Body of pancreas (tissue), 4 donors: ENCODE results near the gene PTPRT. TPM values are rescaled to one million over a fixed set of nuclear protein-coding genes. Genes with fewer than 3 reads are reported as not detected.

Experiments used
- ATAC-seq: fragments of 150-250 bp; one replicate; pipeline ENCODE4 v1.9.1; 2016
- DNase-seq, 4 donors: peaks; one replicate each; pipeline ENCODE4 v3.0.0-alpha.2; 2019
- H3K27ac ChIP-seq, 4 donors: fragments of 200-600 bp; sonication (generic); 1 replicate in 3 of 4; 2 replicates in 1 of 4; pipeline versions ENCODE4 v1.5.1 to v1.6.1; 2016 to 2019; ENCODE audit warnings: mild to moderate bottlenecking in 1 of 4, mixed read lengths in 1 of 4, moderate library complexity in 1 of 4
- H3K27me3 ChIP-seq, 2 donors: fragments of 200-600 bp; sonication (generic); one replicate each; pipeline ENCODE4 v1.6.0; 2016; ENCODE audit warnings: mild to moderate bottlenecking in 1 of 2
- H3K36me3 ChIP-seq, 2 donors: fragments of 200-600 bp; sonication (generic); replicated peaks in 1 of 2; 2 replicates each; pipeline ENCODE4 v1.5.1; 2016; ENCODE audit warnings: low read depth in 2 of 2; ENCODE audit not compliant: insufficient read depth in 1 of 2
- H3K4me1 ChIP-seq: fragments of 200-600 bp; sonication (generic); one replicate; pipeline ENCODE4 v1.6.0; 2016
- H3K4me3 ChIP-seq, 2 donors: fragments of 200-600 bp; sonication (generic); 1 replicate in 1 of 2; 2 replicates in 1 of 2; pipeline ENCODE4 v1.5.1; 2016 to 2019
- H3K9me3 ChIP-seq, 3 donors: fragments of 200-600 bp; sonication (generic); 1 replicate in 2 of 3; 2 replicates in 1 of 3; pipeline ENCODE4 v1.5.1; 2016
- POLR2A ChIP-seq, 3 donors: fragments of 450-650 bp; IDR thresholded peaks; one replicate each; pipeline ENCODE4 v1.6.1; 2016; ENCODE audit warnings: antibody characterized with exemption in 3 of 3, mild to moderate bottlenecking in 2 of 3
- WGBS, 2 donors: methylation state at CpG; one replicate each; pipeline ENCODE4 v1.1.5; 2017; 5-methylcytosine and 5-hydroxymethylcytosine counted together
- intact Hi-C: fragments of 100-400 bp; cut with DNase I; formaldehyde crosslinking; loops from one replicate; pipeline ENCODE4 v1.15.1; 2023
- total RNA-seq, 2 donors: library from RNA; depleted of rRNA; stranded (reverse); fragments of >200 nt; gene quantifications; one replicate each; pipeline ENCODE4 v1.1.0, GENCODE V29; 2016
- TF ChIP-seq, protein P1 (sequence below), 7 experiments: fragments of 450-650 bp in 4 of 7; fragments of 200-600 bp in 3 of 7; sonication (generic) in 3 of 7; IDR thresholded peaks; one replicate each; pipeline ENCODE4 v1.5.1; 2016 to 2019; ENCODE audit warnings: antibody characterized with exemption in 7 of 7

Gene PTPRT
- total RNA-seq, 2 donors from 2014 or later, result 0.33 to 1.0 TPM

- WGBS, 2 donors, result 82 to 88% methylated on average over 8 of the region's 8 CpGs
- Histone ChIP-seq H3K4me3 (no peak overlapping the region), H3K36me3 (no peaks in the 10 kb centered on the region), H3K27me3 (no peaks in the 10 kb centered on the region), H3K9me3 (no peaks in the 10 kb centered on the region), H3K27ac (no peak overlapping the region), H3K4me1 (no peaks in the 10 kb centered on the region)
- TF ChIP-seq, protein P1, sequence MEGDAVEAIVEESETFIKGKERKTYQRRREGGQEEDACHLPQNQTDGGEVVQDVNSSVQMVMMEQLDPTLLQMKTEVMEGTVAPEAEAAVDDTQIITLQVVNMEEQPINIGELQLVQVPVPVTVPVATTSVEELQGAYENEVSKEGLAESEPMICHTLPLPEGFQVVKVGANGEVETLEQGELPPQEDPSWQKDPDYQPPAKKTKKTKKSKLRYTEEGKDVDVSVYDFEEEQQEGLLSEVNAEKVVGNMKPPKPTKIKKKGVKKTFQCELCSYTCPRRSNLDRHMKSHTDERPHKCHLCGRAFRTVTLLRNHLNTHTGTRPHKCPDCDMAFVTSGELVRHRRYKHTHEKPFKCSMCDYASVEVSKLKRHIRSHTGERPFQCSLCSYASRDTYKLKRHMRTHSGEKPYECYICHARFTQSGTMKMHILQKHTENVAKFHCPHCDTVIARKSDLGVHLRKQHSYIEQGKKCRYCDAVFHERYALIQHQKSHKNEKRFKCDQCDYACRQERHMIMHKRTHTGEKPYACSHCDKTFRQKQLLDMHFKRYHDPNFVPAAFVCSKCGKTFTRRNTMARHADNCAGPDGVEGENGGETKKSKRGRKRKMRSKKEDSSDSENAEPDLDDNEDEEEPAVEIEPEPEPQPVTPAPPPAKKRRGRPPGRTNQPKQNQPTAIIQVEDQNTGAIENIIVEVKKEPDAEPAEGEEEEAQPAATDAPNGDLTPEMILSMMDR (IDR thresholded peaks at IDR 0.05), result no peak
- no peak for TF ChIP-seq POLR2A (IDR thresholded peaks at IDR 0.05)
- intact Hi-C loops, result no loop called here
- DNase-seq (no peak), ATAC-seq (no peak)
Observed at GRCh38 chr20:43029176-43029575, 160.5 kb downstream of the PTPRT start.

GRCh38 chr20:43028470-43028869, 161.2 kb downstream of the PTPRT start:
- no peaks in the 10 kb centered on the region for H3K4me1 ChIP-seq
- intact Hi-C loops, result no loop called here
- no peaks in the 10 kb centered on the region for H3K27me3 ChIP-seq
- 65 to 68% methylated on average over 3 of the region's 3 CpGs for WGBS, 2 donors
- H3K36me3 ChIP-seq, result no peaks in the 10 kb centered on the region
- ATAC-seq, result no peak
- TF ChIP-seq, protein P1 (IDR thresholded peaks at IDR 0.05), result no peak
- TF ChIP-seq POLR2A (IDR thresholded peaks at IDR 0.05), result no peak
- no peaks in the 10 kb centered on the region for H3K9me3 ChIP-seq
- no peak overlapping the region for H3K27ac ChIP-seq
- no peak for DNase-seq
- no peak overlapping the region for H3K4me3 ChIP-seq

DNA sequence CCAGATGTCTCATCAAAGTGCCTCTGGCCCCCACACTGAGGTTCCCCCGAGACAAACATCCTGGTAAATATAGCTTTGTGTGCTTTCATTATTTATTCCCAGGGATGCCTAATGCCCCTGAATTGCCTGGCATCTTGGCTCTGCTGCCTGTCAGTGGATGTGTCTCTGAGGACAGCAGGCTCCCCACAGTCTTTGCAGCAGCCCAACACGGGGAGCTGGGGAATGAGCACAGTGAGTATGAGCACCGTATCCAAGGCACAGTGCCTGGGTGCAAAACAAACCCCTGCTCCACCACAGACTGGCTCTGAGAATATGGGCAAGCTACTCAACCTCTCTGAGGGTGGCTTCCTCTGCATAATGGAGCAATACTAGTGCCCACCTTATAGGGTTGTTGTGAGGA, 165.9 kb downstream of the PTPRT start:
- ATAC-seq (no peak), DNase-seq (no peak)
- intact Hi-C loops, result no loop called here
- H3K27ac ChIP-seq, result no peak overlapping the region
- H3K36me3 ChIP-seq, result no peaks in the 10 kb centered on the region
- TF ChIP-seq POLR2A (IDR thresholded peaks at IDR 0.05), result no peak
- TF ChIP-seq, protein P1 (IDR thresholded peaks at IDR 0.05), result no peak
- no peak overlapping the region for H3K4me3 ChIP-seq
- 18 to 40% methylated on average over 2 to 3 of the region's 3 CpGs for WGBS, 2 donors
- no peaks in the 10 kb centered on the region for H3K27me3 ChIP-seq
- no peaks in the 10 kb centered on the region for H3K9me3 ChIP-seq
- no peaks in the 10 kb centered on the region for H3K4me1 ChIP-seq

- no peaks in the 10 kb centered on the region for H3K9me3 ChIP-seq
- no peak overlapping the region for H3K27ac ChIP-seq
- no peaks in the 10 kb centered on the region for H3K27me3 ChIP-seq
- H3K4me1 ChIP-seq, result no peaks in the 10 kb centered on the region
- no peaks in the 10 kb centered on the region for H3K36me3 ChIP-seq
- intact Hi-C loops, result no loop called here
- WGBS, 2 donors, result 81 to 83% methylated on average over 1 of the region's 1 CpG
- no peak for TF ChIP-seq POLR2A (IDR thresholded peaks at IDR 0.05)
- TF ChIP-seq, protein P1 (IDR thresholded peaks at IDR 0.05), result no peak
- DNase-seq, result no peak
- ATAC-seq, result no peak
- H3K4me3 ChIP-seq, result no peak overlapping the region
Observed at GRCh38 chr20:43022568-43022967, 167.1 kb downstream of the PTPRT start.

DNA sequence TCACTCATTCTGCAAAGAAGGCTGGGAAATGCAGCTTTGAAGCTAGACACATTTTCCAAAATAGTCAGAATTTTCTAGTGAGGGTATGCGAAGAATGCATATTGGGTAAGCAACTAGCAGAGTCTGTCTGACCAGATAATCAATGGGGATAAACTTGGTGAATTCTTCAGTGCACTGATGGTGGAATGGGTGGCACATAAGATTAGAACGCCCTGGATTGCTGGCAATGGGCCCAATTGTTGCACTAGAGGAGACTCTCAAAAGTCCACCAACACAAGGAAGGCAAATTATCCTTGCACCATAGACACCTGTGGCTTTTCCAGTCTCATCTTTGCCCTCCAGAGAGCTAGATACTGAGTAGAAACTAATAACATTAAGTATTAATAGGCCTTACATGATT, 167.6 kb downstream of the PTPRT start:
- Histone ChIP-seq H3K4me1 (no peaks in the 10 kb centered on the region), H3K27ac (no peak overlapping the region), H3K27me3 (no peaks in the 10 kb centered on the region), H3K36me3 (no peaks in the 10 kb centered on the region), H3K4me3 (no peak overlapping the region), H3K9me3 (no peaks in the 10 kb centered on the region)
- intact Hi-C loops, result no loop called here
- WGBS, 2 donors, result 63 to 74% methylated on average over 2 of the region's 2 CpGs
- ATAC-seq (no peak), DNase-seq (no peak)
- TF ChIP-seq, protein P1 (IDR thresholded peaks at IDR 0.05), result no peak
- TF ChIP-seq POLR2A (IDR thresholded peaks at IDR 0.05), result no peak
